ENCODE results near the gene PTPRG. TPM values are rescaled to one million over a fixed set of nuclear protein-coding genes. Genes with fewer than 3 reads are reported as not detected.

The PTPRG gene
- total RNA-seq, 2 experiments from 2014 or later: 0.13 to 0.70 TPM

- Histone ChIP-seq H3K4me3 (ENCODE audit: low read depth, low read length, poor library complexity, severe bottlenecking) (no peak overlapping the region), H3K9me2 (ENCODE audit: insufficient read depth, low read length) (no peaks in the 10 kb centered on the region), H3K4me2 (ENCODE audit: low read length) (no peak overlapping the region), H3K27ac (ENCODE audit: low read depth, low read length, poor library complexity, severe bottlenecking) (no peak overlapping the region), H3K79me2 (ENCODE audit: insufficient read depth, low read depth, low read length) (no peaks in the 10 kb centered on the region), H2AFZ (ENCODE audit: low read length) (no peak overlapping the region), H3K36me3 (ENCODE audit: insufficient read depth, low read length) (no peaks in the 10 kb centered on the region), H3K9me3 (ENCODE audit: low read length) (no peaks in the 10 kb centered on the region), H4K20me1 (ENCODE audit: insufficient read depth, low read length) (no peaks in the 10 kb centered on the region), H3K4me1 (ENCODE audit: insufficient read depth, low read length, poor library complexity, severe bottlenecking) (no peaks in the 10 kb centered on the region)
- intact Hi-C loops (cut with micrococcal nuclease; ENCODE audit: unreplicated experiment): no loop called here
- BruUV-seq (replicated peaks): no TSS peak
- POLR2A ChIA-PET: no interaction called here
- CTCF ChIA-PET (ENCODE audit: unreplicated experiment): no interaction called here
- no peak for DNase-seq (ENCODE audit: low spot score)
- TF ChIP-seq CTCF (conservative IDR thresholded peaks at IDR 0.05; ENCODE audit: low read length) (no peak), EZH2phosphoT487 (IDR thresholded peaks at IDR 0.05; ENCODE audit: borderline replicate concordance, low read depth, low read length) (no peak)
Observed at GRCh38 chr3:62253971-62254370, 692.6 kb downstream of the PTPRG start.

GRCh38 chr3:62255758-62256157 lies 694.4 kb downstream of the PTPRG start:
- CTCF ChIA-PET (ENCODE audit: unreplicated experiment): no interaction called here

More at GRCh38 chr3:62255758-62256157, 694.4 kb downstream of the PTPRG start:
- TF ChIP-seq EZH2phosphoT487 (IDR thresholded peaks at IDR 0.05; ENCODE audit: borderline replicate concordance, low read depth, low read length) (no peak), CTCF (conservative IDR thresholded peaks at IDR 0.05; ENCODE audit: low read length) (no peak)
- no peak overlapping the region for H3K27ac ChIP-seq (ENCODE audit: low read depth, low read length, poor library complexity, severe bottlenecking)
- intact Hi-C loops (cut with micrococcal nuclease; ENCODE audit: unreplicated experiment): no loop called here
- no peaks in the 10 kb centered on the region for H3K36me3 ChIP-seq (ENCODE audit: insufficient read depth, low read length)
- no peak for DNase-seq (ENCODE audit: low spot score)
- H3K4me1 ChIP-seq (ENCODE audit: insufficient read depth, low read length, poor library complexity, severe bottlenecking): no peaks in the 10 kb centered on the region
- POLR2A ChIA-PET: interaction anchor here (0.6 kb wide), 1 partner anchor 305 kb away, joined by 4 read pairs; no protein-coding TSS in a partner anchor
- no peak overlapping the region for H2AFZ ChIP-seq (ENCODE audit: low read length)
- H3K9me2 ChIP-seq (ENCODE audit: insufficient read depth, low read length): no peaks in the 10 kb centered on the region
- H4K20me1 ChIP-seq (ENCODE audit: insufficient read depth, low read length): no peaks in the 10 kb centered on the region
- no peak overlapping the region for H3K4me3 ChIP-seq (ENCODE audit: low read depth, low read length, poor library complexity, severe bottlenecking)
- no TSS peak for BruUV-seq (replicated peaks)
- H3K79me2 ChIP-seq (ENCODE audit: insufficient read depth, low read depth, low read length): no peaks in the 10 kb centered on the region
- no peak overlapping the region for H3K4me2 ChIP-seq (ENCODE audit: low read length)
- H3K9me3 ChIP-seq (ENCODE audit: low read length): no peaks in the 10 kb centered on the region
